CD4-positive, alpha-beta T cell treated with Interleukin-2 at 100 ng/mL for 4 hours (primary cell): ENCODE data around the gene GRIP2.

Experiments used
- DNase-seq: peaks from one replicate; pipeline ENCODE4 v3.0.0-alpha.2; 2020; ENCODE audit warnings: low spot score

Gene GRIP2

DNA sequence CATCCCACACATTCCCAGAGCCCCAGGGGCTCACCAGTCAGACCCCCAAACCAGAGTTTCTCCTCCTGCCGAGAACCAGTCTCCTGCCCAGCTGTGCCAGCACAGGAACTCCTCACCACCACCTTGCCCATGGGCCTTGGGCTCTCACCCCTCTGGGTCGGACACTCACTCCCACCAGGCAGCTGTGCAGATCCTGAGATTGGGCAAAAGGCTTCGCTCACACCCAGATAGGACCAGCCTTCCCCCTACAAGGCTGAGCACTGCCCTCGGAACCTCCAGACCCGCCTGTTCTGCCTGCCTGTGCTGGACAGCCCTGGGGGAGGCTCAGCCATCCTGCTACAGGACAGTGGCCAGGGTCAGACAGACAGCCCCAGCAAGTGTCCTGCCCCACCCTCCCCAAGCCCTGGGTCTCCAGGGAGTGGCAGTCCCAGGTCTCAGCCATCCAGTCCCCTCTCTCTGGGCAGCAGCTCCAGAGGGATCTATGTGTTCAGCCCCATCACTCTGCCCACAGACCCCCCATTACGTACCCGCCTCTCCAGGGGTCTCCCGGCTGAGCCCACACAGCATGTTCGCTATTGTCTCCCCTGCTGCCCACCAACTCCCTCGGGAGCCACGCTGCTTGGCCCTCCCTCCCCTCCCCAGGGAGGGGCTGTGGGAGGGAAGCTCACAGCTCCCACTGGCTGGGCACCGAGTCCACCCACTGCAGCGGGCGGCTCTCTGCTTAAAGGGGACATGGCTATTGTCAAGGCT is at the start of gene GRIP2:
TSS of gene GRIP2 (minus strand) at position 601 of the 750 bp plus-strand sequence. CDS start at position 567, 34 bp downstream.
- DNase-seq = no peak

DNA sequence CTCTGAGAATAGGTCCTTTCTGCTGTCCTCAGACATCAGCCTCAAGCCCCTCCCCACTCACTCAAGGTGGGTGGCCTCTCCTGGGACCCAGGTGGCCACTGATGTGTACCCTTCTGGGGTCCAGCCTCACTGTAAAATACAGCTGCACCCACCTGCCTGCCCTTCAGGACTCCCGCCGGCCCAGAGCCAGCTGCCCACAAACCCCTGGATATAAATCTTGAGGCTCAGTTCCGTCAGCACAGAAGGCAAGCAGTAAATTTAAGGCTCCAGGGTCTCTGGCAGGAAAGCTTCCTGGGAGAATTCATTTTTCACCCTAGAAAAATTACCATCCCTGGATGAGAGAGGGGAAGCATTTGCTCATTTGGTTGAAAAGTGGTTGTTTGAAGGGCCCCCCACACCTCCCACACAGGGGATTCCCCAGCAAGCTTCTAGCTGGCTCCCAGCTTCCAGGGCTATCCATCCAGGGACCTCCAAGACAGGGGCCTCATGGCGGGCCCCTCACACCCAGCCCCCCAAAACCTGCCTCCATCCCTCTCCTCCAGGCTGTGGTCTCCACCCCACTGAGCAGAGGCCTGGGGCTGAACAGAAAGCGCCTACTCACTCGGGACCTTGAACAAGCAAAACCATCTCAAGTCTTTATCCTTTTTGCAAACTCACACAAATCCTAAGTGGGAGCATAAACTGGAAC is 48.4 kb upstream of the GRIP2 start:
- no peak for DNase-seq

DNA sequence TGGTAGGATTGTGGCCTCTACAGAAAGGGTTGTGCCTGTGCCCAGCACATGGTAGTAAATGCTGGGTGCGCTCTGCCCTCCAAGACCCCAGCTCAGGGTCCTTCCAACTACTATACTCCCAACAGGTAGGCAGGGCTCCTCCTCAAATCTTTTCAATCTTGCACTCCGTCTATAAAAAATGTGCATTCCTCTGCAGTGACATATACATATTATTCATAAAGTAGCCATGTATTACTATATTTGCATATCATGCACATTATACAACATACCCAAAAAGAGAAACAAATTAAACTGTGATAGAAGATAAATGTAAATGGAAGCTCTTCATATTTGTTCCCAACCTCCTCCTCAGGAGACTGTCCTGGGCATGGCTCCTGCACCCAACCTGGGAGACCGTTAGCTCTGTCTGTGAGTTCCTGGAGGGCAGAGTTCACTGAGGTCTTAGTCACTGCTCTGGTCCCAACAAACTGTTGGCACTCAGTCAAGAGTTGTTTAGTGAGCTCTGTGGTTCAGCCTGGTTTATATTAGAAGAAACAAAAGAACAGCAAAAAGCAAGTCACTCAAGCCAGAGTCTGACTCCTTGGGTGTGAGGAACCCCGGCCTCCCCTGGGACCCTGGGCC is 47.7 kb upstream of the GRIP2 start:
- no peak for DNase-seq

DNA sequence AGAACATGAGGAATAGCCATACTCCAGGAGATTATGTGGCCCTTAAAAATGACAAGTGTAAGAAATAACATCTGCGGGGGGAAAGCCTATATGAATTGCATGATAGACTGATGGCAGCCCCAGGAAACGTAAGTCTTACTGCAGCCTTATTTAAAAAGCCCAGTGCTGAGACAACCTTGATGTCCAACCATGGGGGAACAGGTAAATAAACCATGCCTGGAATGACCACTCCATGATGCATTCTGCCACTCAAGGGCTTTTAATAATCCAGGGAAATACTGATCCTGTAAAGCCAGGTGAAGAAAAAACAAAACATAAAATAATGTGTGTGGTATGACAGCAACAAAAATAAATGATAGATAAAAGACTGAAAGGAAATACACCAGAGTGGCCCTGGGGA is 46.5 kb upstream of the GRIP2 start:
- no peak for DNase-seq

DNA sequence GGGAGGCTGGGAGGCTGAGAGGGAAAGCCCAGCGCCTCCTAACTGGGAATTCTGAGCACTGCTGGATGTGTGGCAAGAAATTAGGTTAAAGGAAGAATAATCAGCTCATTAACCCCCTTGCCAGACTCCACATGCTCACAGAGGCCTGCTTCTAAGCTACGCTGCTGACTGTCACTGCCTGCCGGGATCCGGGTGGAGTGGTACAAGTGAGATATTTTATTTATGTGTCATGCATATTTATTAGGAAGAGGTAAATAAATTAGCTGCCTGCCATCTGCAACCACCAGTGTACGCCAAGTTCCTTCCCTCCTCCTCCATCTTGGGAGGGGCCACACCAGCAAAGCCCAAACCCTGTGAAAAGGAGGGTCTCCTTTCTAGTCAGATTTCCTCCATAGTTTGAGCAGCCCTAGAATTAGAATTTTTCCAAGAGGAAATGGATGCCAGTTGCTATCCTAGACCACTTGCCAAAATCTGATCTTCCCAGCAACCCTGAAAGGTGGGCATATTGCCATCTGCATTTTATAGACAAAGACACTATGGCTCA is 43.5 kb upstream of the GRIP2 start:
- no peak for DNase-seq

DNA sequence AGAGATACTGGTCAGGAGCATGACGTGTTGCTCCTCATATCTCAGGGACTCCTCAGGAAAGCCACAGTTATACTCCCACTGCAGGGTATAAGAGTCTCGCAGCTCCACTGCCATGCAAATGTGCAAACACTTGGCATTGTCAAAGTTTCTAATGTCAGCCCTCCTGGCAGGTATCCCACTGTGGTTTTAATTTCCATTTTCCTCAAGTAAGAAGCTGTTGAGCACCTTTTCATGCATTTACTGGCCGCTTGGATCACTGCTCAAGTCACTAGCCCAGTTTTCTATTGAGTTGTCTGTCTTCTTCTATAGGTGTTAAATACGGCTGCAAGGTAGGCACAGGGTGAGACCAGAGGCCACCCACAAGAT is 41.9 kb upstream of the GRIP2 start:
- no peak for DNase-seq

DNA sequence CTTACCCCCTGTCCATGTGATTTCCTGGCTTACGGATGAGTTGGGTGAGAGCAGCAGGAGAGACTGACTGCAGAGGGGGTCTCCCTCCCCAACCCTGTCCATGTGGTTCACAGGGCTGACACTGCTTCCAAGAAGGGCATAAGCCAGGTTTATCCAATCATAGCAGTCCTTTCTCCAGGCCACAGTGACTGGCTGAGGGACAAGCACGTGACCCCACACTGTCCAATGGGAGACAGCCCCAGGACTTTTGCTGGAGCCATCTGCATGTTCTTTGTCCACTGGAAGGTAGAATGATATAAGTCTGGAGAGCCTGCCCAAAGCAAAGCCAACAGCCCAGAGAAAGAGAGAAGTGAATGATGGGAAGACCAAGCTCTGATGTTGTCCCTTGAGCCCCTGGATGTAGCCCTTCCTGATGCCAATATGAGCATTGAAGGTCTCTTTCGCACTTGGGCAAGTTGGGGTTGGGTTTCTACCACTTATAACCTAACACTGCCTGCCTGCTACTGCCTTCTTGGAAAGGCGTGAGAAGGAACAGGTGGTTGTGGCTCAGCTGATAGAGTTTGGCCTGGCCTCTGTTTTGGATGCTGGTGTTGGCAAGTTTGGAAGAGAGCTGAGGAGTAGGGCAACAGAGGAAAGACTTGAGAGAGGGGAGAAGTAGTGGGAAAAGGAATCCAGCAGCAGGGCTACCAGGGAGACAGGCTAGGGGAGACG is 41.3 kb upstream of the GRIP2 start:
- no peak for DNase-seq

DNA sequence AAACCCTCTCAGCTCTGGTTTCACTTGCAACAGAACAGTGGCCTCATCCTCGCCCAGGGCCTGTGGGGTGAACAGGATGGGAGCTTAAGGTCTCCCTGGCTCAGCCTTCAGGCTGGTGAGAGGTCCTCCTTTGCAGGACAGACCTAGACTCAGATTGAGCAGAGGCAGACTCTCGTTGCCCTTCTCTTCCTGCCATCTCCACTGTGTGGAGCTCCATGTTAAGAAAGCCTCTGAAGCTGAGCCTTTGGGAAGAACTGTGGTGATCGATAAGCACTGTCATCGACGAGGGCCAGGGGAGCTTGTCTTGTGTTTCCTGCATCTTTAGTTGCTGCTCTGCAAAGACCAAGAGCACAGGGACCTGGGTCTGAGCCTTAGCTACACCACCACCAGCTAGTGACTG is 37.8 kb upstream of the GRIP2 start:
- no peak for DNase-seq

DNA sequence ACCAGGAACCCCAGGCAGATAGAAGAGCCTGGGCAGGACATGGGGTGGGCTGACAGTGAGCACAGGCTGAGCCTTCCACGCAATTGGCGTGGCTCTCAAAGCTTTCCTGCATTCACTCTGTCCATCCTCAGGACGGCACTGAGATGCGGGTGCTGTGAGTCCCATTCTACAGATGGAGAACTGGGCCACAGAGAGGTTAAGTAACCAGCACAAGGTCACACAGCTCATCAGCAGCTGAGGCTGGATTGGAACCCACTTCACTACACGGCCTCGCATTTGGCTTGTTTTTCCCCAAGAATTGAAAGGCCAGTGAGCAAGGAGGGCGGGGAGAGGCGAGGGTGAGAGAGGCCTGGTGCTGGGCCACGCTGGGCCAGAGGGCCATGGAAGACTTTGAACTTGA is 36.0 kb upstream of the GRIP2 start:
- no peak for DNase-seq

DNA sequence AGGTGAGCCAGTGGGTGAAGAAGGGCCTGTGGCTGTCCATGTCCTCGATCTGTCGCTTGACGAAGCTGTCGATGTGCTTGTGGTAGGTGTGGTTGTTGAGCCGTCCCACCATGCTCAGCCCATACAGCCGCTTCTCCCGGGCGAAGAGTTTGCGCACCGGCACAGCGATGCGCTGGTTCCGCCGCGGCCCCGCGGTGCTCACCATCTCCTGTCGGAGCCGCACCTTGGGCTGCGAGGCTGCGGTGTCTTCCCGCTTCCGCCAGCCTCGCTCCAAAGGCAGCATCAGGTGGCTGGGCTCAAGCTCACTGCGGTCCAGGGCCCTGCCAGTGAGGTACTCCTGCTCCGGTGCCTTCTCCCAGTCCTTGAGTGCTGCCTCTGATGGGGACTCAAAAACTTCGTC is 34.0 kb upstream of the GRIP2 start:
- no peak for DNase-seq

DNA sequence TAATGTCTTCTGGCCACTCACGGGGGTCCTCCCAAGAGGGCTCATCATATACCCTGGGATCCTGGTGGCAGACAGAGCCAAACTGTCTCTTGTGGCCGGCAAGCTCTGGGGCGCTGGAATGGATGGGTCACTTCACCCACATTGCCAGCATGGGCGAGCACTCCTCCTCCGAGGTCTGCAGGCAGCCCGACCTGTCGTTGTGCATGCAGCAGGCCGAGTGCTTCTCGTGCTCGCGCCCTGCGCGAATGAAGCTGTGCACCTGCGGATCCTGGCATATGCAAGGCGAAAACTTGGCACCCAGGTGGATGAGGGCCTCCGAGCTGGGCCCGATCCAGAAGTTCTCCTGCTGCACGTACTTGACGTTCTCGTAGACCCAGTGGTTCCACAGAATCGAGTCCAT is 33.6 kb upstream of the GRIP2 start:
- DNase-seq = no peak

DNA sequence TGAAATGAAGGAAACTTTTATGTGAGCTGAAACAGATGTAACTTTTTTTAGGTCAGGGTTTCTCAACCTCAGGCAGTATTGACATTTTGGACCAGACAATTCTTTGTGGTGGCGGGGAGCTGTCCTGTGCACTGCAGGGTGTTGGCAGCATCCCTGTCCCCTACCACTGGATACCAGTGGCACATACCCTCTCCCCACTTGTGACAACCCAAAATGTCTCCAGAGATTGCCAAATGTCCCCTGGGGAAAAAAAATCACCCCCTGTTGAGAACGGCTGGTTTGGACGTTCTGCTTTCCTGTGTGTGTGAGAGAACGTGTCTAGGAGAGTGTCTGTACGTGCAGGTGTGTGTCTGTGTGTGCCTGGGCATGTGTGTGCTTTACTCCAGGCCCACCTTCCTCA is 30.7 kb upstream of the GRIP2 start:
- no peak for DNase-seq

DNA sequence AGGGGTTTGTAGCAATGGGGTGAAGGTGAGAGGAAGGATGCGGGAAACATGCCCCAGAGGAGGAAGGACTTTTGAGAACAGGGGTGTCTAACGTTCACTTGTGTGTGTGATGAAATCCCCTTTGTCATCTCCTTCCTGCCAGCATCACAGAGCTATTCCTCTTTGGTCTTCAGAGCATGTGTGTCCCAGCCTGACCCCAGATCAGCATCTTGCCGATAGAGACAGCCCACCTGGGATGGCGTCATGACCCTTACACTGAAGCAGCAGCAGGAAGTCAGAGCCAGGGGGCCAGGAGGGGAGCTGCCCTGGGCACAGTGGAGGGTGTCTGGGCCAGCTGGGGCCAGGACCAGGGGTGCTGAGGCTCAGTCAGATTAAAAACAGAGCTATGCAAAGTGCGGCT is 29.9 kb upstream of the GRIP2 start:
- DNase-seq = no peak

DNA sequence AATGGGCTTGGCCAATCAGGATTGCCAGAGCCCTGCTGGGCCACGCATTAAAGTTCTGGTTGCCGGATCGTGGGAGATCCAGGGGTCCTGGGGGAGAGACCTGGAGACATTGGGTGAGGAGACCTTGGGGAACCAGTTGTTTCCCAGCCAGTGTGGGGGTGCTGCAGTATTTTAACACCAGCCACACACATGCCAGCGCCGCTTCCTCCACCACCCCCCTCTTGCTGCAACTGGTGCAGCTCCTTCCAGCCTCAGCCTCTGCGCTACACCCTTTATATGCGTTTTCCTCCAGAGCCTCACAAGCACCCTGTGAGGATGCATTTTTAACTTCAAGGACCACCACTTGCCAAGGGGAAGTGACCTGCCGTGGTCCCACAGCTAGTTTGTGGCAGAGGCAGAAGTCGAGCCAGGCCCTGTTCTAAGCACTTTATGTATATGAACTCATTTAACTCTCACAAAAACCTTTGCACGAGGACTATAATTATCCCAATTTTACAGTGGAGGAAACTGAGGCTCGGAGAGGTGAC is 29.4 kb upstream of the GRIP2 start:
- no peak for DNase-seq

DNA sequence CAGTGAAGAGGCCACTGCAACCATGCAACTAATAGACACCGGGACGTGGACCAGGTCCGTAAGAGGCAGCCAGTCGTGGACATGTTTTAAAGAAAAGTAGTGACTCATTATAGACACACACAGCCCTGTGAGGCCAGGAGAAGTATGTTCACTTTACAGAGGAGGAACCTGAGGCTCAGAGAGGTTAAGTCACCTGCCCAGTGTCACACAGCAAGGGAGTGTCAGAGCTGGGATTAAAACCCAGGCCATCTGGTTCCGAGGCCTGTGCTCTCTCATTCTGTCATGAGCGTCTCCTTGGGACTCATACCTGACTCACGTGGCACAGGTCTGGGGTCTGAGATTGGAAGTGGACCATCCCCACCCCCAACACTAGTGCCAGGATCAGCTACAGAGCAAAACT is 28.1 kb upstream of the GRIP2 start:
- no peak for DNase-seq

DNA sequence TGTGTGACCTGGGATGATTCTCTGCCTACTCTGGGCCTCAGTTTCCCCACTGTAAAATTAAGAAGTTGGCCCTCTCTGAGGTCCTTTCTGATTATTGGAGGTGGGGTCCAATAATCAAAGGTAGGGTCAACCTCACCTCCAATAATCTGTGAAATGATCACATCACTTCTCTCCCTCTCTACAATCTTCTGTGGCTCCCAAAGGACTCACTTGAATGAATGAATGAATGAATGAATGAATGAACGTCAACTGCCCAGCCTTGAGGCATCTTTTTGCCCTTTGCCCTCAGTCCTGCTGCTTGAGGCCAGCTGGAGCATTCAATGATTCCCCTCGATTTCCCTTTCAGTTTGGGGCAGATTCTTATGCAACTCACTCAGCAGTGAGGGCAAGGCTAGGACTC is 26.7 kb upstream of the GRIP2 start:
- no peak for DNase-seq

DNA sequence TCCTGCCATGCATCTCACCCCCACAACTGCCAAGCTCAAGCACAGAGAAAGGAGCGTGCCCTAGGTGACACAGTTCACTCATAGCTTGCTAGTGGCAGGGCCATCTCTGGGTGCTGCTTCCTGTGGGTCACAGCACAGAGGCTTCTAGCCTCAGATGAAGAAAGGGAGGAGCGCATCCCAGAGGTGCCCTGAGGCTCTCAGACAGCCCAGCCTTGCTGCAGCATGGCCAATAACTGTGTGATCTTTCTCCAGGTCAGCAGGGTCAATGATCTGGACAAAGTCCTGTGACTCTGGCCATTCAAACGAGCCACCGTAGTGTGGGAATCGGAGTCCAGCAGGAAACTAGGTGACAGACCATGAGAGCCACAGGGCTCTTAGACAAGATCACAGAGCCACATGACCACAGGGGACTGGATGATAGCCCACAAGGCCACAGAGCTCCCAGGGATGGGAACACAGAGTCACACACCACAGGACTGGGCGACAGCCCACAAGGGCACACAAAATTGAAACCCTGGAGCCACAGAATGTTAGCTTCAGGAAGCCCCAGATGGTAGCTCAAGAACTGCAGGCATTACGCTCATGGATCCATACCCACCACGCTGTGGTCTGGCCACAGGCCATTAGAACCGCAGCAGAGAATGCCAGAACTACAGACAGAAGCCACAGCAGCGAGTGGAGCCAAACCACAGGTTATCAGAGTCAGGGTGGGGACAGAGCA is 25.9 kb upstream of the GRIP2 start:
- no peak for DNase-seq

DNA sequence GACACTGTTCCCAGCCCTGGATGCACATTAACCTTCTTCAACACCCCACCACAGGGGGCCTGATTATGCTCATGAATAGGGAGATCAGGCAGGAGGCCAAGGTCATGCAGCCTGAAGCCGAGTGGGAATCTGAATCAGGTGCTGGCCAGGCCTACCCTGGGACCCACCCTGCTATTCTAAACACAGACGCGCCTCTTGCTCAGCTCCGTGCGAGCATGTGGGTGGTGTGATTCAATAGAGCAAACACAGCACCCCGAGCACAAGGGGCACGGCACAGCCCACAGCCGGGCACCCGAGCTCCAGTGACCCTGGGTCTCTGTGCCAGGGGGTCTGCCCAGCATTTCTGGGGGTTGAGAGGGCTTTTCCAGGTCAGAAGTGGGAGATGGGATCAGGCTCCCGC is 24.6 kb upstream of the GRIP2 start:
- no peak for DNase-seq

DNA sequence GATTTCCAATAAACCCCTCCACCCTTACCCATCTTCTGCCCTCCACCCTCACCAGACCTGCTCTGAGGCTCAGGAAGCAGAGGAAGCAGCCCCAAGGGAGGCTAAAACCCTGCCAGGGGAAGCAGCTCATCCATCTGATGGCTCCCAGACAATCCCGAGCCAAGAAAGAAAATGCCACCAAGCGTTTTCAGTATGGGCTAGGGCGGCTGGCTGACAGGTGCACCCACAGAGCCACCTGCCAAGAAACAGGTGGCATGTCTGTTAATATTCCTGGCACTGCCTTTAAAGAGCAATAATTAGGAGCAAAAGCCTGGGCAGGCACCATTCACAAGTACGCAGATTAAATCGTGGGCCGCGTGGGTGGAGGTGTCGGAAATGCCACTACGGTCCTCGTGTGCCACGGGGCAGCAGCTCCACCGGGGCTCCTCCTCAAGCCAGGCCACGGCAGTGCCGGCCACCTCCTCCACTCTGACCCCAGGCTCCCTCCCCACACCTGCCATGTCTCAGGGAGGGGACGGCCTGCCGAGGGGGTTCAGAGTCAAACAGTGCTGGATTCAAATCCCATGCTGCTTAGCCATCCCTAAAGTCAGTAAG is 23.9 kb upstream of the GRIP2 start:
- DNase-seq = no peak

DNA sequence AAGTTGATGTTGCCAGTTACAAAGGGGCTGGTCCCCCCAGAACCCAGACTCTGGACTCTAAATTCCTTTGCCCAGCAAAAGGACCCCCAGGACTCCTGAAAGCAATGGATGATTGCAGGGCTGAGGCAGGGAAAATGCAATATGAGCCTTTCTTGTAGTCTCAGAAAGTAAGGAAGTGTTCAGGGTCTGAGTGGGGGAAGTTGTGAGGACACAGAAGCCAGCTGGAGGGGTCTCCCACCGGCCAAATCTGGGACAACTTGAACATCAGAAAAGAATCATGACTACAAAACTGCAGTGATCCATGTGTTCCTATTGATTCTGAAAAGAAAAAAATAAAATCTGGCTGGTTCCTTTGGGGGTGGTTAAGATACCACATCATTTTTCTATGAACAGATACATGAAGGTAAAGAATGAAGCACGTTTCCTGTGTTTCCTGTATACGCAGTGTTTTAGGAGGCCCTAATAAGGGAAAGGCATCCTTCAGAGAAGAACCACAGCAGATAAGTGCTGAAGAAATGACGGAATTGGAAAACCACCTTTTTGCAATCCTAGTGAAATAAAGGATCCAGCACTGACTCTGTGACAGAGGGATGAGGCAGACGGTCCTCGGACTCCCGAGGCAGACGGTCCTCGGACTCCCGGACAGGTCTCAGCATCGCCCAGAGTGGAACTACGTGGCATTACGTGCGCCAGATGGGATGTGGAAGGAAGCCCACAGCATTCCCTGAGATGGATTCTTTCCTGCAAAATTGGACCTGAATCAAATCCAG is 22.2 kb upstream of the GRIP2 start:
- DNase-seq = no peak
